Astrocyte of the spinal cord (primary cell): ENCODE measurements around the gene GRM2.
A peak's percentile ranks its signal among the peaks of the same experiment; 100 is the strongest.

Source experiments
- DNase-seq: peaks from one replicate; pipeline ENCODE4 v3.0.0; 2011; ENCODE audit warnings: low read depth, low spot score
- H3K4me3 ChIP-seq: 2 replicates; pipeline ENCODE4 v1.5.1; 2011; ENCODE audit warnings: low read depth, mild to moderate bottlenecking, low read length, moderate library complexity
- CTCF ChIP-seq: IDR thresholded peaks from 2 replicates; pipeline ENCODE4 v1.5.1; 2012; ENCODE audit warnings: low read depth, mild to moderate bottlenecking, low read length, inconsistent platforms
- in situ Hi-C: cut with HindIII; loops from 2 replicates; pipeline ENCODE4 v1.10.0; 2017; ENCODE audit warnings: low sequenced_read_pairs

Gene GRM2

GRCh38 chr3:51718547-51719409 lies 11.9 kb downstream of the GRM2 start:
- in situ Hi-C loops: no loop called here
- peak; percentile 69 for TF ChIP-seq CTCF
- H3K4me3 ChIP-seq: no peak overlapping the region
- peak; percentile 4 for DNase-seq

GRCh38 chr3:51719410-51720025 lies 12.7 kb downstream of the GRM2 start:
- no peak for DNase-seq
- H3K4me3 ChIP-seq: no peak overlapping the region
- TF ChIP-seq CTCF: peak; percentile 33
- in situ Hi-C loops: no loop called here

DNA sequence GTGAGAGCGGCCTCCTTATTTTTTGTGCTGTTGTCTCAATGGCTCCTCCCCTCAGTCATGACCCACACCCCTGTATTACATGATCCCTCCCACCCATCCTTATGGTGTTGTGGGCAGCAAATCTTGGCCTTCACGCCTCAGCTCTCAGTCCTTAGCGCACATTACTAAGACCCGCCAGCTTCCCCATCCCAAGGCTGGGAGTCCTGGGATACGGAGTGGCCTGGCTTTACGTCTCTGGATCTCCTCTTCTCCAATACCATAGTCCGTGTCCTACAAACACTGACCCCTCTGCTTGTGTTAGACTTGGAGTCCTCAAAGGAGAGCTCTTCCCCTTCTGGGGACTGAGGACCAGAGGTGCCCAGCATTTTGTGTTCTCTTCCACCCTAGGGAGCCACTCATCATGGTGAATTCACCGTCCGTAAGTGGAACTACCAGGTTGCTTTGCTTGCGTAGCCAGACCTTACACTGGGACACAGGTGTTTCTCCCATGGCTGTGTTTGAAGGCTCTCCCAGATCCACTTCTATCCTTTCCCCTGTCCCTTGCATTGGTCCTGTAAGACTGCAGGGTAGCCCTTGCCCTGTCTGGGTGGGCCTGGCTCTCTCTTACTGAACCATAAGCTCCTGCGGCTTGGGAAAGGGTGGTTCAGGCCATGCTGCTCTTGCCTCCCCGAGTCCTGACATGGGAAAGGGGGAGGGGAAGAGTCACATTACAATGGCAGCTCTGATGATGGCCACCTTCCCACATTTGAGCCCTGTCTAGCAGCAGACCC lies 13.6 kb downstream of the GRM2 start:
- DNase-seq: no peak

GRCh38 chr3:51721062-51721745 lies 14.3 kb downstream of the GRM2 start:
- TF ChIP-seq CTCF: no peak
- in situ Hi-C loops: no loop called here
- H3K4me3 ChIP-seq: no peak overlapping the region
- DNase-seq: no peak

More for the DNA sequence above, 13.6 kb downstream of the GRM2 start:
- no peak overlapping the region for H3K4me3 ChIP-seq
- no peak for TF ChIP-seq CTCF
- in situ Hi-C loops: no loop called here

DNA sequence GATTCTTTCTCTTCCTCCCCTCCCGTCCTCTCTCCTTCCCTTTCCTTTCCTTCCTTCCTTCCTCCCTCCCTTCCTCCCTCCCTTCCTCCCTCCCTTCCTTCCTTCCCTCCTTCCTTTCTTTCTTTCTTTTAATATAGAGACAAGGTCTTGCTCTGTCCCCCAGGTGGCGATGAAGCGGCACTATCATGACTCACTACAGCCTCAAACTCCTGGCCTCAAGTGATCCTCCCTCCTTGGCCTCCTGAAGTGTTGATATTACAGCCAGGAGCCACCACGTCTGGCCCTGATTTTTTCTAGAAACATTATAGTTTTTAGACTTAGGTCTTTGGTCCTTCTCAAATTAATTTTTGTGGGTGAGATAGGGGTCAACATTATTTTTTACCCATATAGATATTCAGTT lies 15.5 kb downstream of the GRM2 start:
- DNase-seq: no peak
- in situ Hi-C loops: no loop called here
- no peak overlapping the region for H3K4me3 ChIP-seq
- no peak for TF ChIP-seq CTCF

DNA sequence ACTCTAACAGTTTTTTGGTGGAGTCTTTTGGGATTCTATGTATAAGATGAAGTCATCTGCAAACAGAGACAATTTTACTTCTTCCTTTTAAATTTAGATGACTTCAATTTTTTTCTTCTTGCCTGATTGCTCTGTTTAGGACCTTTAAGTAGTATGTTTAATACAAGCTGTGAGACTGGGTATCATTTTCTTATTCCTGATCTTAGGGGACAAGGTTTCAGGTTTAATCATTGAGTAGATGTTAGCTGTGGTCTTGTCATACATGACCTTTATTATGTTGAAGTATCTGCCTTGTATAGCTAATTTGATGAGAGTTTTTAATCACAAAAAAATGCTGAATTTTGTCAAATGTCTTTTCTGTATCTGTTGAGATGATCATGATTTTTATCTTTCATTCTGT lies 20.6 kb downstream of the GRM2 start:
- DNase-seq: no peak
- in situ Hi-C loops: no loop called here
- no peak for TF ChIP-seq CTCF
- H3K4me3 ChIP-seq: no peak overlapping the region
